ENCODE results near the gene ICAM1. TPM values are rescaled to one million over a fixed set of nuclear protein-coding genes. Genes with fewer than 3 reads are reported as not detected.

The ICAM1 gene
- total and polyA plus RNA-seq, 7 experiments from 2014 or later = 1.2 to 47.2 (median 4.2) TPM

DNA sequence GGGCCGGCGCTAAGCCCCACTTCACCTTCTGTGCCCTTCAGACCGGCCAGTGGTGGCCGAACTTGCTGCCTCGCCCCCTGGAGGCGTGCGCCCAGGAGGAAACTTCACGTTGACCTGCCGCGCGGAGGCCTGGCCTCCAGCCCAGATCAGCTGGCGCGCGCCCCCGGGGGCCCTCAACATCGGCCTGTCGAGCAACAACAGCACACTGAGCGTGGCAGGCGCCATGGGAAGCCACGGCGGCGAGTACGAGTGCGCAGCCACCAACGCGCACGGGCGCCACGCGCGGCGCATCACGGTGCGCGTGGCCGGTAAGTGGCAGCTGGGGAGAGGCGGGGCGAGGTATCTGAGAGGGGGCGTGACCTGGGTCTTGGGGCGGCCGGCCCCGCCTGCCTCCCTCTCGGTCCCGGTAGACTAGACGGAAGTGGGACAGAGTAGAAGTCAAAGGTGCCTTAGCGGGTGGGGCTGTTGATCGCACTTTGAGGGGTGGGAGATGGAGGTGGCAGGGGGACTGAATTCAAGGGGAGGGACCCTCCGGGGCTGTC, 24.5 kb downstream of the ICAM1 start:
- H3K27ac ChIP-seq (ENCODE audit: low read depth, low read length) = no peak overlapping the region
- Mint-ChIP-seq H3K27me3 (peaks cover 31 to 66% (median 37%) of the 10 kb centered on the region in 5 donors), H3K27ac (peak overlapping the region in 5 of 9 donors; percentile 45 to 83 (median 74)), H3K4me1 (peaks cover 23 to 48% (median 36%) of the 10 kb centered on the region in 7 donors), H3K36me3 (peaks cover 0 to 9% (median 0%) of the 10 kb centered on the region in 5 donors), H3K4me3 (peak overlapping the region; percentile 74 to 90 (median 85)), H3K9me3 (peaks cover 0 to 4% (median 0%) of the 10 kb centered on the region in 11 donors)
- CTCF ChIA-PET = interaction anchor here (1.0 kb wide), 1 partner anchor 24 kb away, joined by 4 read pairs; the partner anchor contains the start of gene ICAM1
- H3K9me3 ChIP-seq (ENCODE audit: control insufficient read depth in 2 of 3, low read length in 3 of 3) = no peaks in the 10 kb centered on the region
- H3K4me3 ChIP-seq (ENCODE audit: low read length) = peak overlapping the region; percentile 77
- intact Hi-C loops (cut with micrococcal nuclease) = loop anchor here in 1 of 2 donors (1.0 kb wide), 1 partner anchor 9 kb away; the partner anchor contains the start of gene ICAM4
- peaks cover 42 to 45% of the 10 kb centered on the region in 2 donors for H3K4me1 ChIP-seq (ENCODE audit: control insufficient read depth in 2 of 2, insufficient read depth in 2 of 2, low read length in 2 of 2)
- DNase-seq (peak; percentile 45 to 72 (median 64)), ATAC-seq (peak; percentile 80)
- H3K36me3 ChIP-seq (ENCODE audit: control insufficient read depth in 2 of 3, insufficient read depth in 3 of 3, low read length in 3 of 3) = no peaks in the 10 kb centered on the region
- POLR2A ChIA-PET = interaction anchor here (0.7 kb wide), 1 partner anchor 9 kb away, joined by 3 read pairs; the partner anchor contains the start of gene ICAM4
- H3K27me3 ChIP-seq (ENCODE audit: control insufficient read depth in 2 of 2, insufficient read depth in 2 of 2, low read length in 2 of 2) = peaks cover 0 to 39% of the 10 kb centered on the region in 2 donors

DNA sequence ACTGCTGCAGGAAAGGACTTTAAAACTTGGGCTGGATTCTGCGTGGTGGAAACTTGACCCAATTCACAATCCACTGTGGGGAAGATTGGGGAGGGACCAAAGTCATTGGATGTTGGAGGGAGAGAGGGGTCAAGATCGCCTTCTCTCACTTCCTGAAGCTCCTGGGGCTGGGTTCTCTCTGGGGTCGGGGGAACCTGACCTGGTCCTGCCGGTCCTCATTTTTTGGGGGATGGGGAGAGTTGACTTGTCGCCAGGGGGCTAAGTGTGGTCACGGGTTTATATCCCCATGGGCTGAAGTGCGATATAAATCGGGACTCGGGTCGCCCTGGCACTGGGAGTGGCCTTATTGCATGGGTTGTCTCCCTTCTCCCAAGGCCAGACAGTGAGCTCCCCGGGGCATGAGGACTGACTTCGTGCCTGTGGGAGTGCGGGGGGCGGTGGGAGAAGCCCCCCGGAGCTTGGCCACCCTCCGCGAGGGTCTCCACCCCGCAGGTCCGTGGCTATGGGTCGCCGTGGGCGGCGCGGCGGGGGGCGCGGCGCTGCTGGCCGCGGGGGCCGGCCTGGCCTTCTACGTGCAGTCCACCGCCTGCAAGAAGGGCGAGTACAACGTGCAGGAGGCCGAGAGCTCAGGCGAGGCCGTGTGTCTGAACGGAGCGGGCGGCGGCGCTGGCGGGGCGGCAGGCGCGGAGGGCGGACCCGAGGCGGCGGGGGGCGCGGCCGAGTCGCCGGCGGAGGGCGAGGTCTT, 25.1 kb downstream of the ICAM1 start:
- ChIA-PET POLR2A (interaction anchor here (0.5 to 0.7 kb wide), 2 partner anchors 9 to 62 kb away, joined by 3 read pairs; partner anchors contain the start of gene ICAM4), CTCF (interaction anchor here (0.5 to 1.0 kb wide), 3 partner anchors 25 to 340 kb away, joined by 3 to 4 read pairs (median 3); partner anchors contain the start of gene ICAM1)
- Histone ChIP-seq H3K9me3 (ENCODE audit: control insufficient read depth in 2 of 3, low read length in 3 of 3) (no peaks in the 10 kb centered on the region), H3K36me3 (ENCODE audit: control insufficient read depth in 2 of 3, insufficient read depth in 3 of 3, low read length in 3 of 3) (no peaks in the 10 kb centered on the region), H3K4me1 (ENCODE audit: control insufficient read depth in 2 of 2, insufficient read depth in 2 of 2, low read length in 2 of 2) (peaks cover 36 to 39% of the 10 kb centered on the region in 2 donors), H3K4me3 (ENCODE audit: low read length) (peak overlapping the region; percentile 77), H3K27me3 (ENCODE audit: control insufficient read depth in 2 of 2, insufficient read depth in 2 of 2, low read length in 2 of 2) (peaks cover 0 to 34% of the 10 kb centered on the region in 2 donors), H3K27ac (ENCODE audit: low read depth, low read length) (no peak overlapping the region)
- H3K36me3 Mint-ChIP-seq = peaks cover 0 to 9% (median 0%) of the 10 kb centered on the region in 5 donors
- H3K9me3 Mint-ChIP-seq = peaks cover 0 to 4% (median 0%) of the 10 kb centered on the region in 11 donors
- DNase-seq = no peak
- peaks cover 19 to 41% (median 29%) of the 10 kb centered on the region in 7 donors for H3K4me1 Mint-ChIP-seq
- H3K27me3 Mint-ChIP-seq = peaks cover 26 to 59% (median 31%) of the 10 kb centered on the region in 5 donors
- H3K4me3 Mint-ChIP-seq = peak overlapping the region; percentile 74 to 90 (median 85)
- intact Hi-C loops (cut with micrococcal nuclease) = loop anchor here in 1 of 2 donors (1.0 kb wide), 1 partner anchor 10 kb away; the partner anchor contains the start of gene ICAM4
- peak overlapping the region in 5 of 9 donors; percentile 45 to 83 (median 74) for H3K27ac Mint-ChIP-seq
- ATAC-seq = no peak

DNA sequence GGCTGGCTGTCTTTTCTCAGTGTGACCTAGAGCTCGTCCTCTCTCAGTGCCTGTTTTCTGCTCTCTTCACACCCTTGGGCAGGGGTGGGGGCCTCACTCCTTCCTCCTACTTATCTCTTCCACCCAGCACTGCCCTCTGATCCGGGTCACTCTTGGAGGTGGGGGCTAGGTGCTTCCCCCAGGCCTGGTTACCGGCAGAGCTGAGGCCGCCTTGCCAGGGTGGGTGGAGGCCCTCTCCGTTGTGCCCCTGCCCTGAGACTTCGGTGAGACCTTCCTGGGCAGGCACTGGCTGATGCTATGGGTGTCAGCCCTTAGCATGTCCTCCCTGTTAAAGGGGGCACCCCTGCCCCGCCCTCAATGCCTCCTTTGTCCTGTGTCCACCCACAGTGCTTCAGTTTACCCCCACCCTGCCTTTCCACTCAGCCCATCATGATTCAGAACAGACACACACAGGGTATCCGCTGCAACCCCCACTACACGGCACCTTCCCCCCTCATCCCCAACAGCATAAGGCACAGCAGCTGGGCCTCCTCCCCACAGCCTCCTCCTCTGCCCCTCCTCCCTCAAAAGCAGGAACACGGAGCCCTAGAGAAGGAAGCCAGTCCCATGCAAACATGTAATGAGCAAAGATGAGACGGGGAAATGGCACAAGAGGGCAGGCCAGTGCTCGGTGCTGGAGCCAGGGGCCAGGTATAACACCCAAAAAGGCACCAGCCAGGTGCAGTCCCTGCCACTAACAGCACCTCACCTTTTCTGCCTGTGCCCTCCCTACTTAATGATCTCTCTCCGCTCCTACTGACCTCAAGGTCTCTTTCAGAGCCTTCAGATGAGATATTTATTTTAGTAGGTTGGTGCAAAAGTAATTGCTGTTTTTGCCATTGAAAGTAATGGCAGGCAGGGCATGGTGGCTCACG, 28.9 kb downstream of the ICAM1 start:
- Mint-ChIP-seq H3K27ac (peak overlapping the region in 1 of 9 donors; percentile 29), H3K36me3 (peaks cover 0 to 4% (median 0%) of the 10 kb centered on the region in 5 donors), H3K9me3 (peaks cover 0 to 2% (median 0%) of the 10 kb centered on the region in 11 donors), H3K27me3 (peaks cover 4 to 28% (median 6%) of the 10 kb centered on the region in 5 donors), H3K4me1 (peaks cover 6 to 20% (median 7%) of the 10 kb centered on the region in 7 donors), H3K4me3 (no peak overlapping the region)
- peaks cover 0 to 4% of the 10 kb centered on the region in 2 donors for H3K27me3 ChIP-seq (ENCODE audit: control insufficient read depth in 2 of 2, insufficient read depth in 2 of 2, low read length in 2 of 2)
- intact Hi-C loops (cut with micrococcal nuclease) = no loop called here
- DNase-seq (no peak), ATAC-seq (no peak)
- H3K9me3 ChIP-seq (ENCODE audit: control insufficient read depth in 2 of 3, low read length in 3 of 3) = no peaks in the 10 kb centered on the region
- H3K4me1 ChIP-seq (ENCODE audit: control insufficient read depth in 2 of 2, insufficient read depth in 2 of 2, low read length in 2 of 2) = peaks cover 11 to 12% of the 10 kb centered on the region in 2 donors
- H3K27ac ChIP-seq (ENCODE audit: low read depth, low read length) = no peak overlapping the region
- H3K4me3 ChIP-seq (ENCODE audit: low read length) = no peak overlapping the region
- CTCF ChIA-PET = interaction anchor here (1.9 kb wide), 1 partner anchor 29 kb away, joined by 6 read pairs; the partner anchor contains the start of gene ICAM1
- no peaks in the 10 kb centered on the region for H3K36me3 ChIP-seq (ENCODE audit: control insufficient read depth in 2 of 3, insufficient read depth in 3 of 3, low read length in 3 of 3)
- POLR2A ChIA-PET = no interaction called here

DNA sequence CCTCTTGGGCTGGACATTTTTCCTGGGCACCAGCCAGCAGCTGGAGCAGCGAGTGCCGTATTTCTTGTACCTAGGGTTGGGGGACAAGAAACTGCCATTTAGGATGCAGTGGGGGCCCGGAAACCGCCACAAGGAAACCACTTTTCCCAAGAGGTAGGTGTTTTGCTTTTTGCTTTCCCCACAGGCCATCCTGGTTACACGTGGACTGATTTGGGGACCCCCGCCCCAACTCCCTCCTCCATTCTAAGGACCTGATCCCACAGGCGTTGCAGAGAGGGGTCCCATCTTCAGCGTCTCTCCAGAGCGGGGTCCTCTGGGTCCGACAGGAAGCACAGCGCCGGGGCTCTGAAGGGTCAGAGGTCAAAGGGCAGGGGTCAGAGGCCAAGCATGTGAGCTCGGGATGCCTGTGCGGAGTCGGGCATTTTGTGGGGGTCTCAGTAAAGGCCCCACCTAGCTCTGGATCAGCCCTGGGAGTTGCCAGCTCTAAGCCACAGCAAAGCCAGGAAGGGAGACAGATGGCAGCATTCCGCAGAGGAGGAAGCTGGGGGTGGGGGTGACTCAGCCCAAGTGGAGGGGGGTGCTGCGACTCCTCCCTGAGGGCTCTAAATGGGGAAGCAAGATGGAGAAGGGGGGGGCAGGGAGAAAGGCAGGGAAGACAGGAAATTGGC, 34.4 kb downstream of the ICAM1 start:
- Histone ChIP-seq H3K4me1 (ENCODE audit: control insufficient read depth in 2 of 2, insufficient read depth in 2 of 2, low read length in 2 of 2) (no peaks in the 10 kb centered on the region), H3K27ac (ENCODE audit: low read depth, low read length) (no peak overlapping the region), H3K36me3 (ENCODE audit: control insufficient read depth in 2 of 3, insufficient read depth in 3 of 3, low read length in 3 of 3) (peaks cover 0 to 6% (median 0%) of the 10 kb centered on the region in 3 experiments), H3K27me3 (ENCODE audit: control insufficient read depth in 2 of 2, insufficient read depth in 2 of 2, low read length in 2 of 2) (no peaks in the 10 kb centered on the region), H3K9me3 (ENCODE audit: control insufficient read depth in 2 of 3, low read length in 3 of 3) (no peaks in the 10 kb centered on the region), H3K4me3 (ENCODE audit: low read length) (no peak overlapping the region)
- CTCF ChIA-PET = no interaction called here
- Mint-ChIP-seq H3K4me1 (peaks cover 0 to 6% (median 0%) of the 10 kb centered on the region in 7 donors), H3K27me3 (peaks cover 0 to 6% (median 0%) of the 10 kb centered on the region in 5 donors), H3K36me3 (peaks cover 0 to 11% (median 0%) of the 10 kb centered on the region in 5 donors), H3K4me3 (no peak overlapping the region), H3K27ac (no peak overlapping the region), H3K9me3 (no peaks in the 10 kb centered on the region)
- ATAC-seq = peak; percentile 84
- POLR2A ChIA-PET = no interaction called here
- intact Hi-C loops (cut with micrococcal nuclease) = no loop called here
- no peak for DNase-seq

DNA sequence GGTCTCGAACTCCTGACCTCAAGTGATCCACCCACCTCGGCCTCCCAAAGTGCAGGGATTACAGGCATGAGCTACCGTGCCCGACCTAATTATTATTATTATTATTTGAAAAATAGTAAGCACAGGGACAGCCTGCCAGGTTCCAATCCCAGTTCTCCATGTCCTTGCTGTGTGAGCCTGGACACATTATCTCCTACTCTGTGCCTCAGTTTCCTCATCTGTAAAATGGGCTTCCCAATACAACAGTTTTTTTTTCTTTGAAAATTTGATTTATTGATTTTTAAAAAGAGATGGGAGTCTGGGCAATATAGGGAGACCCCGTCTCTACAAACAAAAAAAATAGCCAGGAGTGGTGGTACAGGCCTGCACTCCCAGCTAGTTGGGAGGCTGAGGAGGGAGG, 35.4 kb downstream of the ICAM1 start:
- intact Hi-C loops (cut with micrococcal nuclease) = no loop called here
- CTCF ChIA-PET = interaction anchor here (0.9 kb wide), 1 partner anchor 85 kb away, joined by 3 read pairs; no protein-coding TSS in a partner anchor
- H3K9me3 Mint-ChIP-seq = peaks cover 0 to 2% (median 0%) of the 10 kb centered on the region in 11 donors

More for the DNA sequence above, 35.4 kb downstream of the ICAM1 start:
- Histone ChIP-seq H3K36me3 (ENCODE audit: control insufficient read depth in 2 of 3, insufficient read depth in 3 of 3, low read length in 3 of 3) (peaks cover 0 to 12% (median 0%) of the 10 kb centered on the region in 3 experiments), H3K9me3 (ENCODE audit: control insufficient read depth in 2 of 3, low read length in 3 of 3) (no peaks in the 10 kb centered on the region), H3K4me3 (ENCODE audit: low read length) (no peak overlapping the region), H3K27ac (ENCODE audit: low read depth, low read length) (no peak overlapping the region), H3K4me1 (ENCODE audit: control insufficient read depth in 2 of 2, insufficient read depth in 2 of 2, low read length in 2 of 2) (no peaks in the 10 kb centered on the region), H3K27me3 (ENCODE audit: control insufficient read depth in 2 of 2, insufficient read depth in 2 of 2, low read length in 2 of 2) (no peaks in the 10 kb centered on the region)
- DNase-seq (no peak), ATAC-seq (no peak)
- H3K27me3 Mint-ChIP-seq = peaks cover 0 to 3% (median 0%) of the 10 kb centered on the region in 5 donors
- POLR2A ChIA-PET = interaction anchor here (0.6 to 1.1 kb wide), 2 partner anchors 9 kb away, joined by 3 to 4 read pairs; partner anchors contain the start of gene FDX2
- peaks cover 0 to 4% (median 0%) of the 10 kb centered on the region in 7 donors for H3K4me1 Mint-ChIP-seq
- no peak overlapping the region for H3K27ac Mint-ChIP-seq
- no peak overlapping the region for H3K4me3 Mint-ChIP-seq
- peaks cover 0 to 11% (median 0%) of the 10 kb centered on the region in 5 donors for H3K36me3 Mint-ChIP-seq

Measured in naive thymus-derived CD4-positive, alpha-beta T cell (primary cell).